G401 (cell line): ENCODE data around the gene RIGI. TPM values are rescaled to one million over a fixed set of nuclear protein-coding genes. Genes with fewer than 3 reads are reported as not detected.
"Not testable (repeated sequence)": the region's sequence is repeated elsewhere in the genome, so short reads cannot be mapped to it uniquely, and the experiment has no call there.

Source experiments
- DNase-seq: peaks from one replicate; pipeline ENCODE4 v3.0.0-alpha.2; 2015; ENCODE audit warnings: low spot score
- in situ Hi-C: cut with HindIII; loops from 2 replicates; pipeline ENCODE4 v1.10.0; 2016; ENCODE audit warnings: low sequenced_read_pairs, mixed read lengths
- total RNA-seq: library from RNA; depleted of rRNA; stranded (reverse); fragments of >200 nt; shearing (Covaris generic); gene quantifications from 2 replicates; pipeline ENCODE4 v1.2.3, GENCODE V29; 2014

RIGI gene
- total RNA-seq, 1 experiment from 2014 or later, result 4.0 TPM

DNA sequence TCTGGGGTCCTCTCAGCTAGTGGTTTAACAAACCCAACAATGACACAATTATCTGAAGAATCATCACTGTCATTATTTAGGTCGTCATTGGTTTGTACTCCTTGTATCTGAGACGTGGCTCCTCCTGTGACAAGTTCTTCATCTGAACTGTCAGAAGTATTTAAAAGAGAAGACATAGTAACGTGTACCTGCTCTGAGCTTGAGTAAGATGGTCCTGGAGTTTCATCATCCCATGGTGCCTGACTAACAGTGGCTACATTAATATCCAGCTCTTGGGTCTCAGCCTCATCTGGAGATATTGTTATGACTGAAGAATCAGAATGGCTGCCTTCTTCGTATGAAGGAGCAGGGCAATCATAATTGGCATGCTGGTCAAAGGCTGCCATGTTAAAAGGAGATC, 17.1 kb upstream of the RIGI start:
- in situ Hi-C loops, result no loop called here
- DNase-seq, result no peak

- in situ Hi-C loops, result no loop called here
- no peak for DNase-seq
Observed at GRCh38 chr9:32533816-32534215, 7.8 kb upstream of the RIGI start.

DNA sequence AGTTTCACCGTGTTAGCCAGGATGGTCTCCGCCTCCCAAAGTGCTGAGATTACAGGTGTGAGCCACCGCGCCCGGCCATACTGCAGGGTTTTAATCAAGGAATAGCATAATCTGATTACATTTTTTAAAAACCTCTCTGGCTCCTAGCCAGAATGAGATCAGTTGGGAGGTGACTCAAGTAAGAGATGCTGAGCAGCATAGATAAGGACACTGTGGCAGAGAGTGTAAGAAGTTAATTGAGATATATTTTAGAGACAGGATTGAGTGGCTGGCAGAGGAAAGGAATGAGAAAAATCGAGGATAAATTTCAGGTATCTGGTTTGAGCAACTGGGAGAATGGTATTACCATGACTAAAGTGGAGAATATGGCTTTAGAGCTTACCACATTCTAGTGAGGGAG, 7.3 kb upstream of the RIGI start:
- no peak for DNase-seq
- in situ Hi-C loops, result no loop called here

GRCh38 chr9:32526707-32527048, 682 bp upstream of the RIGI start:
- DNase-seq, result no peak
- in situ Hi-C loops, result no loop called here

DNA sequence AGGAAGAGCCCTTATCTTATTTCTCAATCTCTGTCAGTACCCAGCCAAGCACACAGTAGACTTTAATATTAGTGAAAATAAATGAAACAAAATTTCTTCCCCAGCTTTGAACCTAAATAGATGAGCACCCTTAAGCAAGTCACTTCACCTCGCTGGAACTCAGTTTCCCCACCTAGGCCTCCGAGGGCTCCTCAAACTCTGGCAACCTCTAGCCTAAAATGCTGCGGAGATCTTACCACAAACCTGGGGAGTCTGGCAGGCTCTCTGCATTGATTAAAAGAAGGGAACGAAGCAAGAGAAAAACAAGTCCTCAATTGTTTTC, 326 bp downstream of the RIGI start:
- in situ Hi-C loops, result no loop called here
- DNase-seq, result peak; percentile 20

GRCh38 chr9:32524892-32525708, 896 bp downstream of the RIGI start:
- DNase-seq, result no peak

GRCh38 chr9:32524558-32524891, 1.5 kb downstream of the RIGI start:
- DNase-seq, in situ Hi-C loops: not testable (repeated sequence)

More at GRCh38 chr9:32524892-32525708, 896 bp downstream of the RIGI start:
- in situ Hi-C loops, result no loop called here

GRCh38 chr9:32523910-32524309, 2.1 kb downstream of the RIGI start:
- DNase-seq, result no peak
- in situ Hi-C loops, result no loop called here

GRCh38 chr9:32518276-32518675, 7.7 kb downstream of the RIGI start:
- DNase-seq, result no peak

GRCh38 chr9:32516241-32516640, 9.8 kb downstream of the RIGI start:
- in situ Hi-C loops, result no loop called here

More at GRCh38 chr9:32518276-32518675, 7.7 kb downstream of the RIGI start:
- in situ Hi-C loops, result no loop called here

DNA sequence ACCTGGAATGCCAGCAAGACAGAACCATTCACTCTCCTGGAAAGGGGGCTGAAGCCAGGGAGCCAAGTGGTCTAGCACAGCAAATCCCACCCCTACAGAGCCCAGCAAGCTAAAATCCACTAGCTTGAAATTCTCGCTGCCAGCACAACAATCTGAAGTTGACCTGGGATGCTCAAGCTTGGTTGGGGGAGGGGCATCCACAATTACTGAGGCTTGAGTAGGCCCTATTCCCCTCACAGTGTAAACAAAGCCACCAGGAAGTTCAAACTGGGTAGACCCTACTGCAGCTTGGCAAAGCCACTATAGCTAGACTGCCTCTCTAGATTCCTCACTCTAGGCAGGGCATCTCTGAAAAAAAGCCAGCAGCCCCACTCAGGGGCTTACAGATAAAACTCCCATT, 17.3 kb downstream of the RIGI start:
- in situ Hi-C loops, result no loop called here
- no peak for DNase-seq

More at GRCh38 chr9:32516241-32516640, 9.8 kb downstream of the RIGI start:
- no peak for DNase-seq

DNA sequence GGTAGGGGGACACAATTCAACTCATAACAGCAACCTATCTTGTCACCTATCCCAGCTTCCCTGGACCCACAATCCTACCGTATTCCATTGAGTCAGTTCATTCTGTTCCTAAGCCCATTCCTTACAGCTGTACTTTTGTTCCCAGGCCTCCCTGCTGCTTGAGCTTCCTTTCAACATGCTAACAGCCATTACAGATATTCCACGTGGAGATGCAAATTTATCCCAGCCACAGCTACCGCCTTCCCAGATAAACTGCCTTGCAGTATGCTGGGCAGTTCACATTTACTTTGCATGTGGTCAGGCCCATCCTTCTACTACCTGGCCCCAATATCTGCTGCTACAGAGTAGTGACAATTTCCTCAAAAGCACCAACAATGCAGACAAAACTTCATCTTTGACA, 23.0 kb downstream of the RIGI start:
- no peak for DNase-seq
- in situ Hi-C loops, result no loop called here

- in situ Hi-C loops, result no loop called here
- DNase-seq, result no peak
Observed at GRCh38 chr9:32502464-32502863, 23.5 kb downstream of the RIGI start.

DNA sequence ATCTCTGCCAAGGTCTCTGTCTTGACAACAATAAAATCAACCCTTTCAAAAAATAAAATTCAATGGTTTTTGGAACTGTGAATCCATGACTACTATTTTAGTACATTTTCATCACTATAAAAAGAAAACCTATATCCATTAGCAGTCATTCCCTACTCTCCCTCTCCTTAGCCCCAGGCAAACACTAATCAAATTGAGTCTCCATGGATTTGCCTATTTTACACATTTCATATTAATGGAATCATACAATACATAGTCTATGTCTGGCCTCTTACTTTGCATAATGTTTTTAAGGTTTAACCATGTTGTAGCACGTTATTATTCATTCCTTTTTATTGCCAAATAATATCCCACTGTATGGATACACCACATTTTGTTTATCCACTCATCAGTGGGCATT, 24.1 kb downstream of the RIGI start:
- in situ Hi-C loops, result no loop called here
- DNase-seq, result no peak

GRCh38 chr9:32500768-32501167, 25.2 kb downstream of the RIGI start:
- DNase-seq, result no peak
- in situ Hi-C loops, result no loop called here

DNA sequence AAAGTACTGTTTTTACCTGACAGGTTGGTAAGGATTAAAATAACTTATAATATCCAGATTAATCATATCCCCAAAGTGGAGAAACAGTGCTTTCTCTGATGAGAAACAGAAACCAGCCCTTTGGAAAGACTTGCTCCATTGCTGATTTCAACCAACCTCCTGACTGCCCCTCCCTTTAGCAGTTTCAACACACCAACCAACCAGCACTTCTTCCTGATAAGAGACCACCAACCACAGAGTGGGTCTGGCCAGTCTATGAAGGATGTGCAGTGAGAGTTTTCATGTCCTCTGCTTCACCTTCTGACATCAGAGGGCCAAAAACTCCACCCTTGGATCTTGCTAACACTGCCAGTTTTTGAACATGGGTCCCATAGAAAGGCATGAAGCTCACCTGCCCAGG, 28.1 kb downstream of the RIGI start:
- in situ Hi-C loops, result no loop called here

DNA sequence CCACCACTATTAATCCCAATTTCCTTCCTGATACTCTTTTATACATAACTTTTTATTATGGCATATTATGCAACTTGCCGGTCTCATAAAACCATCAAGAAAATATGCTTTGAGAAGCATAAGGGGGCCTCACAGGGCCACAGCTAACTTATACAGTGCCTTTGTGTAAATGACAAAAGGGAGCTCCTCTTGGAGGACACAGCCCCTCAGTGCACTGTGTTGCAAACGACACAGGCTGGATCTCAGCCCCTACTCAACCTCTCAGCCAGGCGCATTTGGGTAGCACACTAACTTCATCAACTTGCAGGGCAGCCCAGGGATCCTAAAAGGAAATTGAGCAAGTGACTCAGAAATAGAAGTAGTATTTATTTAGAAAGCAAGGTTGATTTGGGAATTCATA, 35.4 kb downstream of the RIGI start:
- in situ Hi-C loops, result no loop called here
- no peak for DNase-seq

More for the DNA sequence above, 28.1 kb downstream of the RIGI start:
- DNase-seq, result no peak

DNA sequence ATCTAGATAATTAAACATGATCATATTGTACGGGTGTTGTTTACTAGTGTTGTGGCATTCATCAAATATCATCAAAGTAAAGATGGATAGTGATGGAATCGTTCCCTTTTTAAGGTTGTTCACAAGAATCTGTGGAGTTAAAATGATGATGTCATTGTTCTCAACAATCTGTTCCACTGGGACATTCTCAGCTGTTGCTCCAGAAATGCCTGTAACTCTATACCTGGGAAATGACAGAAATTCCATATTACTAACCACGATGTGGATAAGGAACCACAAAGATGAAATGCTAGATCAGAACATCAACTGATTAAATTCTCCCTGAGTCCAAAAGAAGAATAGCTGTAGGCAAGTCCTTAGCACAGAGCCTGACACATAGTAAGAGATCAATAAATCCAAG, 38.0 kb downstream of the RIGI start:
- no peak for DNase-seq
- in situ Hi-C loops, result no loop called here

DNA sequence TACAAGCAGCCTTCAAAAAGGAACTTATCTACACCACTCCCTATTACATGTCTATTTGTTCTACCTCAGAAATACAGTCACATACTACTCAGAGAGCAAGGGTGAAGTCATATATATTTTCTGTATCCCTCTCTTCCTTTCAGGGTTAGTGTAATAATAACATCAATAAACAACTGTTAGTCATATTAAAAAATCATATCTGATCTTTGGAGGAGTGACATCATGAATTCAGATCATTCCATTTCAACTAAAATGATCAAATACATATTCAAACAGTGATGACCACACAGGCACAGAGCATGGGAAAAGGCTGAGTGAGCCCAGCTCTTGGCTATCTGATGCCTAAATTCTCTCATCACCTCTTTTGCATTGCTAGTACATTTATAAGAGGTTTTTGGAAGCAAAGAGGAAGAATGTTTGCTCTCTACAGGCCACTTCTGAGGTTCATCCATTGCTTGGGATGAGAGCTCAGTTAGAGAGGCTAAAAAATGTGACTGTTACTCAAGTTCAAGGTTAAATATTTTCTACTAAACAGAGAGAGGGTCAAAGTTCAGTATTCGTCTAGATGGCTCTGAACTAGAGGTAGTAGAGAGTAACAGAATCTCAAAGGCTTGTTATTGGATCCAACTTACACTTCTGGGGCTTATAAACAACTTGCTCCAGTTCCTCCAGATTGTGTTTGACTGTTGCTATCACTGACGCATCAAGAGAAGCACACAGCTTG, 39.0 kb downstream of the RIGI start:
- no peak for DNase-seq
- in situ Hi-C loops, result no loop called here

DNA sequence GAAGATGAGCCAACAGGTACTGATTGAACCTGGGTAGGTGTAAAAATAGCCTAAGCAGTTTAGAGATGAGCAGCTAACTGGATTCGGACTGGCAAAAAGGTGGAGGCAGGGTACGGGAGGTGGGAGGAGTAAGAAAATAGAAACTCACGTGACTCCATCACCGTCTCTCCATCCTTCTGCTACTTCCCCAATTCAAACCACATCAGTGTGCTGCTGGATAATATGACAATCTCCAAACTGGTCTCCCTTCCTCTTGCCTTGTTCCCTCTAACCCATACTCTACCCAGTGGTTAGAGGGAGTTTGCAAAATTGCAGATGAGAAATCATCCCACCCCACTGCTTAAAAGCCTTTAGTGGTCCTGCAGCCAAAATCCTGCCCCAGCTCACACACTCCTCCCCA, 42.7 kb downstream of the RIGI start:
- no peak for DNase-seq
- in situ Hi-C loops, result no loop called here
